GM18873 (cell line): Measurements from ENCODE around the gene ARHGAP24.
"Not testable (repeated sequence)": the region's sequence is repeated elsewhere in the genome, so short reads cannot be mapped to it uniquely, and the experiment has no call there.

Experiments
- ATAC-seq: cut with Tn5 transposase; IDR thresholded peaks from one replicate; pipeline ENCODE4 v1.9.1; 2021; ENCODE audit warnings: mild to moderate bottlenecking, moderate library complexity, moderate number of reproducible peaks; ENCODE audit not compliant: unreplicated experiment, low FRiP score

The ARHGAP24 gene

GRCh38 chr4:85478576-85478975 lies 3.6 kb downstream of the ARHGAP24 start:
- no peak for ATAC-seq

GRCh38 chr4:85482010-85482738 lies 7.2 kb downstream of the ARHGAP24 start:
- no peak for ATAC-seq

DNA sequence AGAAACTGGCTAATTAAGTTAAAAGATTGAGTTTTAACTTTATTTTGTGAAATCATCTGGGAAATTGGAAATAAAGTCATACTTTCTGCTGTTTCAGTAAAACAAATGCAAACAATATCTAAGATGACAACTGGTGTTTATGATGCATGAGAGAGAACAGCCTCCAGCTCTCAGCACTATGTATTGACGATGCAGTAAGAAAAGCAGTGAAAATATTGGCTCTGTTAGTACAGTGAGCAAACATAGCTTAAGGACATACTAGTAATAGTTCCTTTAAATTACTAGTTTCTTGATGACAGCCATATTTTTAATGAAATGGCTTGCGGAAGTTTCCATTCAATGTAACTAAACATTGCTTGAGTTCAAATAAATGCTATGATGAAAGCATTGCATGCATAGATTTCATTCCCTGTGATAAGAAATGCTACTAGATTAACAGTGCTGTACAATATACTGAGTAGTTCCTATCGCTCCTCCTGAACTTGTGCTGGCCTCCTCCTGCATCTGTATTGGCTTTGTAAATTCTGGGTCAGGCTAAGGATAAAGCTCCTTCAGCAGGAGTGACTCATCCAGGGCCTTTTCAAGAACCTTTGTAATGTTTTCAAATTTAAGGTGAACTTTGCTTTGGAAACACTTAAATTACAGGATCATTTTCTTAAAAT lies 11.6 kb downstream of the ARHGAP24 start:
- ATAC-seq = no peak

GRCh38 chr4:85488416-85488815 lies 13.5 kb downstream of the ARHGAP24 start:
- ATAC-seq = no peak

DNA sequence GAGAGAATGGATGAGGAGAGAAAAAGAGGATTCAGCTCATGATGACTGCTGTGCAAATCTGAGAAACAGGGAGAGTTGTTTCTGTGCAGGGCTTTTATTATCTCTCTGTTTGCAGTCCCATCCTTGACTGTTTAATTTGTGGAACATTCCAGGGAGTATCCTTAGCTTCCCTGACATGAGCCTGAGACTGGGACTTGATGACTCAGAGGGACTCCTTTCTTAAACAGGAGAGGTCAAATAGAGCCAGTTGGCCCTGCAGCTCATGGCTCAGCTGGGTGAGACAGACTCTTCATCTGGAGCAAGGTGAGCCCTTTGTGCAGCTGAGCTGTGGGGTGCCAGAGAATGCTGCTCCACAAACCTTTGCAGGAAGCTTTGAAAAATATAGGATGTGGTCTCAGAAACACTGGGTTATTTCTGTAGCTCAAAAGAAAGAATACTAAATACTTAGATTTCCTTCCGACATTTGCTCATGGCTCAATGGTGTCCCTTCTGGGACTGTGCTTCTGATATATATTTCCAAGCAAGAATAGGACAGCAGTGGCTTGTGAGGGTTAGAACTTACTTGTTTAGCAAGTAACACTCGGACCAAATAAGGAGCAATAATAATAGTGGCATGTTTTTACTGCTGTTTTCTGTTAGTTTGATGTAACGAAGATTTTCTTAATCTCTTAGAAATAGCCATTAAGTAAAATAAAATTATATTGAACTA lies 14.5 kb downstream of the ARHGAP24 start:
- ATAC-seq = no peak

DNA sequence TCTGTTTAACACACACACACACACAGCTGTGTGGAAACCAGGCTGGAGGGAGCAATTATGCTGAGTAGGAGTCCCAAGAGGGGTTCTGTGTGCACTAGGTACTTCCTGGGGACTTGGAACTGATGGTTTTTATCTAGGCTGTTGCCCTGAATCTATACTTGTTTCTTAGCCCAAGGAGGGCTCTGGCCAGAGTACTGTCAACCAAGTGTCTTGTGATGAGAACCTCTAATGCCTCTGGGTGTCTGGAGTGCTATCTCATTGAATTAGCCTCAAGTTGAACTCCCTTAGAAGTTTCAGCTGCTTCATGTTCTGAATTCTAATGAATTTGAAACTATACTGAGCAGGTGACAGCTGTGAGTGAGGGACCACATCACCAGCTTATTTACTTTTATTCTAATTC lies 16.6 kb downstream of the ARHGAP24 start:
- ATAC-seq = no peak

DNA sequence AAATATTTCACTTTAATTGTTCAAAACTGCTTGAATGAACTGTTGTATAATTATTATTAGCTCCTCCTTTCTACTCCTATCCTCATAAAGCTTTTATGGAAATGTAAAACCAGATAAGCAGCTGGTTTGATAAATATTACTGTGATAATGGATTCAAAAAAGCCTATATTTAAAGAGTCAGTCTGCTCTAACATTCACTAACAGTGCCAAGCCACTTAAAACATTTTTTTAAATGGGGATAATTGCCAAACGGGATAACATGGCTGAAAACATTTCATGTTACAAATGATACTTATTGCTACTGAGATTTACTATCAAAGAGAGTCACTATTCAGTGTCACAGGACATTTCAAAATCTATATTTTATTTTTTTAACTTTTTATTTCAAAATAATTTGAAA lies 17.4 kb downstream of the ARHGAP24 start:
- no peak for ATAC-seq

GRCh38 chr4:85495621-85496020 lies 20.7 kb downstream of the ARHGAP24 start:
- ATAC-seq = no peak

DNA sequence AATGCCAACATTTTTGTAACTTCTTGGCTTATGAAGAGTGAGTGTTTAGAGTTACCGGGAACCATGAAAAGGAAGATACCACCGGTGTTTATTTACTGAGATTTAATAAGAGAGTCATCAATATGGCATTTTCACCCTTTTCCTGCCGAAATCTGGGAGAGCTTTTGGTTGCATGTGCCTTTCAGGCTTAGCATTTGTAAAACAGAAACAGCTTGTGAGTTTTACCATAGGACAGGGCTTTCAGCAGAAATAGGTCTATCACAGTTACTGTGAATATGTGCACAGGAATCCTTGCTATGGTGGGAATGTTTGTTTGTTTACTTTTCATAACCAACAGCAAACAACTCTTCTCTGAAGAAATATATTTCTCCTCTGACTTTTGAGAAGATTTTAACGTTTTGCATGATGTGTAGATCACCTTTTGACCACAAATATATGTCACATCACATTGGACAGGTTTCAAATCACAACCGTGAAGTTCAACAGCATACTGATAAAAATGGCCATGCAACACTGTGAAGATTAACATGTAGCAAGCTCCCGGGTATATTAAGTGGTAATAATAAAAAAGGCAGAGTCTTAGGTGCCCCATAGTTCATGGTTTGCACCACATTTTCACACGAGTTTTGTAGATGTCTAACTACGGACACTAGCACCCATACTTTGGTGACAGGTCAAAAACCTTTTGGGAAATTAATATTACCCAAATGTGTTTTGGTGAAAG lies 21.3 kb downstream of the ARHGAP24 start:
- no peak for ATAC-seq

DNA sequence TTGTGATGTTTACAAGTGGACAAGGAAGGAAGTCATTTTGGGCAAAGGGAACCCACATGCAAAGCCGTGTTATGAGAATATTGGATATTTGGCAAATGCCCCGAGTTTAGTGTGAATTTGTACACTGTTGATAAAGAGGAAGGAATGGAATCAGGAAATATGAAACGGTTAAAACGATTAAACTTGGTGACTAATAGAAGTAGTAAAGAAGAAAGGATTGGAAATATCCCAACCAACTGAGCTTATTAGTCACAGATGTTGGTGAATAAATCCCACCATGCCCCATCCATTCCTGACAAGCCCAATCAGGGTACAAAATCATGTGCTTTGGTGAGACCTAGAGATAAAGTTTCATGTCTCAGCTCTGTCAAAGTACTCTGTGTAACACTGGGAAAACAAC lies 22.0 kb downstream of the ARHGAP24 start:
- ATAC-seq = no peak

DNA sequence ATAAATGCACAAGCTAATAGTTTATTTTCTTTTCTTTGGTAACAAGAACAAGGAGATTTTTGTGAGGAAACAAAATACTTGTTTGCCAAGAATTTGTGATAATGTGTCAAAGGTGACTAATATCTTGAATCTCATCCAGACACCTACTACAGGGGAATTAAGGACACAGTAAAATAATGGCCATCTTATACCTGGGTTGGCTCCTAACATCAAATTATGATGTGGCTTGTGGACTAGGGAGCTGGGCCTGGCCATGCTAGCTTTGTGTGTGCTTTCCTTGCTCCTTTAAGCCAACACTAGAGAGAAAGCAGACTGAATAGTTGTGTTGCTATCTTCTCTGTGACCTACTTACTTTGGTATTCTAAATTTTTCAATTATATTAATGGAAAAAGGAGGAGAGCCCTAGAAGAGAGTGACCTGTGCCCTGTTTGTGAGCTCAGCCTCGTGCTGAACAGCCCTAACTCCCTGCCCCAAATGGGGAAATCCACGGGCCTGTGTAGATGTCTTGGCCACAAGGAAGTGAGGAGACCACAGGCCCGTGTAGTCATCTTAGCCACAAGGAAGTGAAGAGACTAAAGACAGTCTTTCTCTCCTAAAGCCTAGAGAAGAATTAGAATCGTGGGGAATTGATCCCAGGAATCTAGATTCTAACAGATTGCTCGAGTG lies 23.3 kb downstream of the ARHGAP24 start:
- ATAC-seq = peak; percentile 97

GRCh38 chr4:85499573-85499972 lies 24.6 kb downstream of the ARHGAP24 start:
- no peak for ATAC-seq

- ATAC-seq = no peak
Observed at GRCh38 chr4:85500110-85500867, 25.3 kb downstream of the ARHGAP24 start.

- ATAC-seq = not testable (repeated sequence)
Observed at GRCh38 chr4:85501145-85501544, 26.2 kb downstream of the ARHGAP24 start.

DNA sequence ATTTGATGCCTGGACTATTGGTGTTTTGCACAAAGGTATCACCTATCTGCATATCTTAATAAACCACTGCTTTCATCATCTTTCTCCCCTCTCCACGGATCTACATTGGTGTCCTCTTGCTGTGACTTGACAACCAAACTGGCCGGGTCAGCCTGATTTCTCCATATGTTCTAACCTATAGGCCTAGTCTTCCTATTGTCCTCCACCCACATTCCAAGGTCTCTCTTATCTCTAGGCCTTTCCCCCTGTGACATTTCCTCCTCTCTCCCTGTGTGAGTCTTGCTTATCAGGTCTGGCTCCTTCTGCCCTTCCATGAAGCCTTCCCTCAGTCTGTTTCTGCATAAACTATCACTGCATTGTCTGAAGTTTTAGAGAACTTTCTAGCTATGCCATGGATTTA lies 33.7 kb downstream of the ARHGAP24 start:
- no peak for ATAC-seq

DNA sequence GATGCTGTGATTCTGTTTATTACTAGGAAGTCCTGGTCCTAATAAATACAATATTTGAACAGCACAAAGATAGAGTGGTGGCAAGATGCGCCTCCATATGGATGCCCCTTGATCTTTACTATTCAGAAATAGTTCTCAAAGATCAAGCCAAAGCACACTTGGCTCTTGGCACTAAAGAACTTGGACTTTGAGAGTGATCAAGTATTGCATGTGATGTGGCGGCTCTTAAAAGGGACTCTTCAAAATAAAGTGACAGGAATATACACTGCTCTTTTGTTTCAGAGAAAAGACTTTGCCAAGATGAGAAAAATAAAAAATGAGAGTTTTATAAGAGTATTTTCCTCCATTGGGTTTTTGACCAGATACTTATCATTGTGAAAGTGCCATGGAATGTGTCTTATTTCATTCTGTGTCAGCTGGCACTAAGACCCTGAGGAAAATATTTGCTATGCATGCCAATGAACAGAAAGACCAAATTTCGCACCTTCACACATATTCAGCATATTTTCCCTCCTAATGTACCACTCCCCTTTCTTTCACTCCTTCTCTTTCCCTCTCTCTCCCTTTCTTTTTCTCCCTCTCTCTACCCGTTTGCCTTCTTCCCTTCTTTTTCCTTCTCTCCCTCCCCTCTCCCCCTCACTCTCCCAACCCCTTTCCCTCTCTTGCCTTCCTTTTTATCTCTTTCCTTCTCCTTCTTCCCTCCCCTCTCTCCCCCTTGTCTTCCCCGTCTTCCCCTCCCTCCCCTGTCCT lies 35.1 kb downstream of the ARHGAP24 start:
- ATAC-seq = no peak

GRCh38 chr4:85510632-85510984 lies 35.7 kb downstream of the ARHGAP24 start:
- no peak for ATAC-seq

GRCh38 chr4:85512446-85513205 lies 37.7 kb downstream of the ARHGAP24 start:
- no peak for ATAC-seq
